ENCODE measurements around the gene NRXN3. TPM values are rescaled to one million over a fixed set of nuclear protein-coding genes. Genes with fewer than 3 reads are reported as not detected.

Gene NRXN3
- total RNA-seq, 2 experiments from 2014 or later: not detected

- no peak for DNase-seq
- Mint-ChIP-seq H3K27ac (no peak overlapping the region), H3K36me3 (no peaks in the 10 kb centered on the region), H3K9me3 (no peaks in the 10 kb centered on the region), H3K27me3 (no peaks in the 10 kb centered on the region), H3K4me3 (no peak overlapping the region), H3K4me1 (ENCODE audit: low read depth) (no peaks in the 10 kb centered on the region)
- intact Hi-C loops (cut with micrococcal nuclease): no loop called here
- ChIA-PET POLR2A (no interaction called here), CTCF (no interaction called here)
Observed at GRCh38 chr14:79555429-79555828, 1385.3 kb downstream of the NRXN3 start.

GRCh38 chr14:79557309-79557708 is 1387.1 kb downstream of the NRXN3 start:
- intact Hi-C loops (cut with micrococcal nuclease): no loop called here
- ChIA-PET POLR2A (no interaction called here), CTCF (no interaction called here)
- Mint-ChIP-seq H3K27me3 (no peaks in the 10 kb centered on the region), H3K9me3 (peaks cover 4% of the 10 kb centered on the region), H3K4me1 (ENCODE audit: low read depth) (no peaks in the 10 kb centered on the region), H3K36me3 (no peaks in the 10 kb centered on the region), H3K27ac (no peak overlapping the region), H3K4me3 (no peak overlapping the region)
- no peak for DNase-seq

GRCh38 chr14:79562185-79562584 is 1392.0 kb downstream of the NRXN3 start:
- Mint-ChIP-seq H3K27ac (no peak overlapping the region), H3K27me3 (no peaks in the 10 kb centered on the region), H3K4me3 (no peak overlapping the region), H3K9me3 (peaks cover 4% of the 10 kb centered on the region), H3K4me1 (ENCODE audit: low read depth) (no peaks in the 10 kb centered on the region), H3K36me3 (no peaks in the 10 kb centered on the region)
- ChIA-PET CTCF (no interaction called here), POLR2A (no interaction called here)
- intact Hi-C loops (cut with micrococcal nuclease): no loop called here
- no peak for DNase-seq

GRCh38 chr14:79564371-79564770 is 1394.2 kb downstream of the NRXN3 start:
- ChIA-PET POLR2A (no interaction called here), CTCF (no interaction called here)
- H3K27me3 Mint-ChIP-seq: no peaks in the 10 kb centered on the region
- DNase-seq: no peak
- peaks cover 4% of the 10 kb centered on the region for H3K9me3 Mint-ChIP-seq
- H3K4me3 Mint-ChIP-seq: no peak overlapping the region
- H3K27ac Mint-ChIP-seq: no peak overlapping the region
- intact Hi-C loops (cut with micrococcal nuclease): no loop called here
- H3K36me3 Mint-ChIP-seq: no peaks in the 10 kb centered on the region
- no peaks in the 10 kb centered on the region for H3K4me1 Mint-ChIP-seq (ENCODE audit: low read depth)

GRCh38 chr14:79567306-79567705 is 1397.1 kb downstream of the NRXN3 start:
- no peak for DNase-seq
- H3K27ac Mint-ChIP-seq: no peak overlapping the region
- no peaks in the 10 kb centered on the region for H3K4me1 Mint-ChIP-seq (ENCODE audit: low read depth)
- intact Hi-C loops (cut with micrococcal nuclease): no loop called here
- ChIA-PET CTCF (no interaction called here), POLR2A (no interaction called here)
- no peaks in the 10 kb centered on the region for H3K9me3 Mint-ChIP-seq
- no peaks in the 10 kb centered on the region for H3K27me3 Mint-ChIP-seq
- H3K4me3 Mint-ChIP-seq: no peak overlapping the region
- H3K36me3 Mint-ChIP-seq: no peaks in the 10 kb centered on the region

- DNase-seq: no peak
- POLR2A ChIA-PET: no interaction called here
- Mint-ChIP-seq H3K36me3 (no peaks in the 10 kb centered on the region), H3K27me3 (no peaks in the 10 kb centered on the region), H3K9me3 (no peaks in the 10 kb centered on the region), H3K27ac (no peak overlapping the region), H3K4me3 (no peak overlapping the region), H3K4me1 (ENCODE audit: low read depth) (no peaks in the 10 kb centered on the region)
- CTCF ChIA-PET: no interaction called here
- intact Hi-C loops (cut with micrococcal nuclease): no loop called here
Observed at GRCh38 chr14:79568594-79568993, 1398.4 kb downstream of the NRXN3 start.

GRCh38 chr14:79569072-79569471 is 1398.9 kb downstream of the NRXN3 start:
- H3K4me3 Mint-ChIP-seq: no peak overlapping the region
- POLR2A ChIA-PET: no interaction called here
- no peaks in the 10 kb centered on the region for H3K36me3 Mint-ChIP-seq
- H3K9me3 Mint-ChIP-seq: no peaks in the 10 kb centered on the region
- CTCF ChIA-PET: no interaction called here
- H3K27ac Mint-ChIP-seq: no peak overlapping the region
- intact Hi-C loops (cut with micrococcal nuclease): no loop called here
- H3K27me3 Mint-ChIP-seq: no peaks in the 10 kb centered on the region
- no peak for DNase-seq
- H3K4me1 Mint-ChIP-seq (ENCODE audit: low read depth): no peaks in the 10 kb centered on the region

- H3K4me3 Mint-ChIP-seq: no peak overlapping the region
- H3K36me3 Mint-ChIP-seq: no peaks in the 10 kb centered on the region
- no peaks in the 10 kb centered on the region for H3K27me3 Mint-ChIP-seq
- ChIA-PET CTCF (no interaction called here), POLR2A (no interaction called here)
- intact Hi-C loops (cut with micrococcal nuclease): no loop called here
- no peak for DNase-seq
- H3K9me3 Mint-ChIP-seq: no peaks in the 10 kb centered on the region
- no peak overlapping the region for H3K27ac Mint-ChIP-seq
- H3K4me1 Mint-ChIP-seq (ENCODE audit: low read depth): no peaks in the 10 kb centered on the region
Observed at GRCh38 chr14:79570648-79571047, 1400.5 kb downstream of the NRXN3 start.

- Mint-ChIP-seq H3K36me3 (no peaks in the 10 kb centered on the region), H3K4me1 (ENCODE audit: low read depth) (no peaks in the 10 kb centered on the region), H3K27me3 (no peaks in the 10 kb centered on the region), H3K27ac (no peak overlapping the region), H3K4me3 (no peak overlapping the region), H3K9me3 (no peaks in the 10 kb centered on the region)
- DNase-seq: no peak
- POLR2A ChIA-PET: no interaction called here
- CTCF ChIA-PET: no interaction called here
- intact Hi-C loops (cut with micrococcal nuclease): no loop called here
Observed at GRCh38 chr14:79571366-79571765, 1401.2 kb downstream of the NRXN3 start.

- no peak overlapping the region for H3K4me3 Mint-ChIP-seq
- CTCF ChIA-PET: no interaction called here
- H3K4me1 Mint-ChIP-seq (ENCODE audit: low read depth): no peaks in the 10 kb centered on the region
- POLR2A ChIA-PET: no interaction called here
- no peak overlapping the region for H3K27ac Mint-ChIP-seq
- no peaks in the 10 kb centered on the region for H3K27me3 Mint-ChIP-seq
- H3K9me3 Mint-ChIP-seq: no peaks in the 10 kb centered on the region
- DNase-seq: no peak
- no peaks in the 10 kb centered on the region for H3K36me3 Mint-ChIP-seq
- intact Hi-C loops (cut with micrococcal nuclease): no loop called here
Observed at GRCh38 chr14:79573486-79573885, 1403.3 kb downstream of the NRXN3 start.

GRCh38 chr14:79575032-79575431 is 1404.9 kb downstream of the NRXN3 start:
- intact Hi-C loops (cut with micrococcal nuclease): no loop called here
- no peaks in the 10 kb centered on the region for H3K27me3 Mint-ChIP-seq
- H3K27ac Mint-ChIP-seq: no peak overlapping the region
- H3K4me1 Mint-ChIP-seq (ENCODE audit: low read depth): no peaks in the 10 kb centered on the region
- H3K4me3 Mint-ChIP-seq: no peak overlapping the region
- DNase-seq: no peak
- ChIA-PET POLR2A (no interaction called here), CTCF (no interaction called here)
- H3K36me3 Mint-ChIP-seq: no peaks in the 10 kb centered on the region
- no peaks in the 10 kb centered on the region for H3K9me3 Mint-ChIP-seq

GRCh38 chr14:79576424-79576823 is 1406.3 kb downstream of the NRXN3 start:
- no peaks in the 10 kb centered on the region for H3K27me3 Mint-ChIP-seq
- DNase-seq: no peak
- H3K27ac Mint-ChIP-seq: no peak overlapping the region
- intact Hi-C loops (cut with micrococcal nuclease): no loop called here
- ChIA-PET CTCF (no interaction called here), POLR2A (no interaction called here)
- H3K36me3 Mint-ChIP-seq: no peaks in the 10 kb centered on the region
- no peaks in the 10 kb centered on the region for H3K4me1 Mint-ChIP-seq (ENCODE audit: low read depth)
- H3K9me3 Mint-ChIP-seq: no peaks in the 10 kb centered on the region
- H3K4me3 Mint-ChIP-seq: no peak overlapping the region

- ChIA-PET CTCF (no interaction called here), POLR2A (no interaction called here)
- DNase-seq: no peak
- Mint-ChIP-seq H3K27ac (no peak overlapping the region), H3K9me3 (no peaks in the 10 kb centered on the region), H3K36me3 (no peaks in the 10 kb centered on the region), H3K4me3 (no peak overlapping the region), H3K4me1 (ENCODE audit: low read depth) (no peaks in the 10 kb centered on the region), H3K27me3 (no peaks in the 10 kb centered on the region)
- intact Hi-C loops (cut with micrococcal nuclease): no loop called here
Observed at GRCh38 chr14:79578470-79578869, 1408.3 kb downstream of the NRXN3 start.

GRCh38 chr14:79580414-79580813 is 1410.2 kb downstream of the NRXN3 start:
- no peak for DNase-seq
- Mint-ChIP-seq H3K27me3 (no peaks in the 10 kb centered on the region), H3K27ac (no peak overlapping the region), H3K4me3 (no peak overlapping the region), H3K4me1 (ENCODE audit: low read depth) (no peaks in the 10 kb centered on the region), H3K36me3 (no peaks in the 10 kb centered on the region), H3K9me3 (no peaks in the 10 kb centered on the region)
- CTCF ChIA-PET: no interaction called here
- intact Hi-C loops (cut with micrococcal nuclease): no loop called here
- POLR2A ChIA-PET: no interaction called here

Data from activated CD4-positive, alpha-beta memory T cell treated with anti-CD3 and anti-CD28 coated beads for 36 hours (primary cell).